ENCODE results near the gene PDS5A. TPM values are rescaled to one million over a fixed set of nuclear protein-coding genes. Genes with fewer than 3 reads are reported as not detected.

The PDS5A gene
- total and polyA plus RNA-seq, 2 of the 13 experiments (the other 11 are each of a cell fraction or from before 2014, with no cell fraction given): 31.8 to 57.0 TPM

DNA sequence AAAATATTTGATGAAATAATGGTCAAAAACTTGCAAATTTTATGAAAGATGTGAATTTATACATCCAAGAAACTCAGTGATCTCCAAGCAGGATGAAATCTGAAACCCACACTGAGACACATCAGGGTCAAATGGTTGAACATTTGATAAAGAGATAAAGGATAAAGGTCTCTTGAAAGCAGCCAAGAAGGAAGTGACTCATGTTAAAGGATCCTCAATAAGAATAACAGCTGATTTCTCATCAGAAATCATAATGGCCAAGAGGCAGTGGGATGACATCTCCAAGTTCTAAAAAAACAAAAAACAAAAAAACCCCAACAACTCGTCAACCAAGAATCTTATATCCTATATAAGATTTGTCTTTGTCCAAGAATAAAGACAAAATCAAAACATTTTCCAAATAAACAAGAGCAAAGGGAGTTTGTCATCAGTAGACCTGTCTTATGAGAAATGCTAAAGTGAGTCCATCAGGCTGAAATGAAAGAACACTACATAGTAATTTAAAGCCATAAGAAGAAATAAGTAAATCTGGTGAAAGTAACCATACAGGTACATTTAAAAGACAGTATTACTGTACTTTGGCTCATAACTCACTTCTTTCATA is 121.7 kb downstream of the PDS5A start:
- POLR2A ChIA-PET: no interaction called here
- no peak for FAIRE-seq

GRCh38 chr4:39852636-39853035 is 125.1 kb downstream of the PDS5A start:
- peaks cover 7 to 41% of the 10 kb centered on the region in 2 experiments; a peak in 4 of 5 replicates for H3K36me3 ChIP-seq (replicated peaks in 1 of 2; ENCODE audit: control insufficient read depth in 1 of 2, insufficient read depth in 2 of 2, low read length in 2 of 2)
- no peaks in the 10 kb centered on the region for H4K20me1 ChIP-seq (ENCODE audit: insufficient read depth, low read length)
- intact Hi-C loops (cut with micrococcal nuclease; ENCODE audit: unreplicated experiment): no loop called here
- H3K4me2 ChIP-seq (ENCODE audit: low read depth, low read length): no peak overlapping the region
- no peak overlapping the region for H2AFZ ChIP-seq (ENCODE audit: low read length)
- CTCF ChIA-PET (ENCODE audit: low intra/inter-chr PET ratio, low total read pairs): no interaction called here
- WGBS (ENCODE audit: low lambda C conversion rate): 98% methylated on average over 4 of the region's 4 CpGs
- no peak overlapping the region for H3K27ac ChIP-seq (ENCODE audit: extremely low read length, insufficient read depth, low read length)
- ATAC-seq: no peak
- no peak overlapping the region for H3K4me3 ChIP-seq (replicated peaks in 1 of 3; ENCODE audit: insufficient read depth in 1 of 3, low read depth in 2 of 3, low read length in 3 of 3)
- H3K79me2 ChIP-seq (ENCODE audit: insufficient read depth, low read length): no peaks in the 10 kb centered on the region
- TF ChIP-seq SRSF9 (IDR thresholded peaks at IDR 0.05; ENCODE audit: borderline replicate concordance, insufficient read depth, low read depth, low read length, poor library complexity, severe bottlenecking) (no peak), NFYB (CRISPR knock-in tag; IDR thresholded peaks at IDR 0.05) (no peak), REXO4 (CRISPR knock-in tag; IDR thresholded peaks at IDR 0.05; ENCODE audit: borderline replicate concordance) (no peak), ARNT2 (CRISPR knock-in tag; IDR thresholded peaks at IDR 0.05; ENCODE audit: low read depth) (no peak), ZSCAN25 (CRISPR knock-in tag; IDR thresholded peaks at IDR 0.05) (no peak), HIC2 (CRISPR knock-in tag; IDR thresholded peaks at IDR 0.05; ENCODE audit: low read depth) (no peak), HNRNPLL (IDR thresholded peaks at IDR 0.05; ENCODE audit: low read depth, low read length, poor library complexity, severe bottlenecking) (no peak)
- TF ChIP-seq, protein P1, sequence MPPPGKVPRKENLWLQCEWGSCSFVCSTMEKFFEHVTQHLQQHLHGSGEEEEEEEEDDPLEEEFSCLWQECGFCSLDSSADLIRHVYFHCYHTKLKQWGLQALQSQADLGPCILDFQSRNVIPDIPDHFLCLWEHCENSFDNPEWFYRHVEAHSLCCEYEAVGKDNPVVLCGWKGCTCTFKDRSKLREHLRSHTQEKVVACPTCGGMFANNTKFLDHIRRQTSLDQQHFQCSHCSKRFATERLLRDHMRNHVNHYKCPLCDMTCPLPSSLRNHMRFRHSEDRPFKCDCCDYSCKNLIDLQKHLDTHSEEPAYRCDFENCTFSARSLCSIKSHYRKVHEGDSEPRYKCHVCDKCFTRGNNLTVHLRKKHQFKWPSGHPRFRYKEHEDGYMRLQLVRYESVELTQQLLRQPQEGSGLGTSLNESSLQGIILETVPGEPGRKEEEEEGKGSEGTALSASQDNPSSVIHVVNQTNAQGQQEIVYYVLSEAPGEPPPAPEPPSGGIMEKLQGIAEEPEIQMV (CRISPR knock-in tag; IDR thresholded peaks at IDR 0.05; ENCODE audit: low read depth): no peak
- TF ChIP-seq, protein P2, sequence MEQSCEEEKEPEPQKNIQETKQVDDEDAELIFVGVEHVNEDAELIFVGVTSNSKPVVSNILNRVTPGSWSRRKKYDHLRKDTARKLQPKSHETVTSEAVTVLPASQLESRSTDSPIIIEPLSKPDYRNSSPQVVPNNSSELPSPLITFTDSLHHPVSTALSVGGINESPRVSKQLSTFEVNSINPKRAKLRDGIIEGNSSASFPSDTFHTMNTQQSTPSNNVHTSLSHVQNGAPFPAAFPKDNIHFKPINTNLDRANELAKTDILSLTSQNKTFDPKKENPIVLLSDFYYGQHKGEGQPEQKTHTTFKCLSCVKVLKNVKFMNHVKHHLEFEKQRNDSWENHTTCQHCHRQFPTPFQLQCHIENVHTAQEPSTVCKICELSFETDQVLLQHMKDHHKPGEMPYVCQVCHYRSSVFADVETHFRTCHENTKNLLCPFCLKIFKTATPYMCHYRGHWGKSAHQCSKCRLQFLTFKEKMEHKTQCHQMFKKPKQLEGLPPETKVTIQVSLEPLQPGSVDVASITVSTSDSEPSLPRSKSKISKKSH (CRISPR knock-in tag; IDR thresholded peaks at IDR 0.05; ENCODE audit: borderline replicate concordance): no peak
- H3K9me3 ChIP-seq (ENCODE audit: low read length): no peaks in the 10 kb centered on the region
- DNase-seq (ENCODE audit: low spot score): no peak
- H3K4me1 ChIP-seq (ENCODE audit: insufficient read depth, low read length): peaks cover under 1% of the 10 kb centered on the region; the same call in 1 of the 2 replicates
- no peaks in the 10 kb centered on the region for H3K27me3 ChIP-seq (ENCODE audit: control insufficient read depth in 1 of 2, insufficient read depth in 2 of 2, low read length in 2 of 2)
- in situ Hi-C loops (cut with HindIII; ENCODE audit: extremely low pct_ligation_motif_present, low pct_unique_long_range_greater_than_20kb): no loop called here
- POLR2A ChIA-PET: no interaction called here
- no peak for FAIRE-seq
- BruUV-seq (replicated peaks): no TSS peak
- H3K9ac ChIP-seq (ENCODE audit: insufficient read depth, low read depth, low read length): no peak overlapping the region

More for the DNA sequence above, 121.7 kb downstream of the PDS5A start:
- H3K79me2 ChIP-seq (ENCODE audit: insufficient read depth, low read length): no peaks in the 10 kb centered on the region
- ATAC-seq (no peak), DNase-seq (ENCODE audit: low spot score) (no peak)
- H4K20me1 ChIP-seq (ENCODE audit: insufficient read depth, low read length): no peaks in the 10 kb centered on the region
- in situ Hi-C loops (cut with HindIII; ENCODE audit: extremely low pct_ligation_motif_present, low pct_unique_long_range_greater_than_20kb): no loop called here
- H3K27me3 ChIP-seq (ENCODE audit: control insufficient read depth in 1 of 2, insufficient read depth in 2 of 2, low read length in 2 of 2): no peaks in the 10 kb centered on the region
- no peaks in the 10 kb centered on the region for H3K4me1 ChIP-seq (ENCODE audit: insufficient read depth, low read length)
- peaks cover 10 to 54% of the 10 kb centered on the region in 2 experiments; a peak in 4 of 5 replicates for H3K36me3 ChIP-seq (replicated peaks in 1 of 2; ENCODE audit: control insufficient read depth in 1 of 2, insufficient read depth in 2 of 2, low read length in 2 of 2)
- H3K27ac ChIP-seq (ENCODE audit: extremely low read length, insufficient read depth, low read length): no peak overlapping the region
- 98% methylated on average over 1 of the region's 1 CpG for WGBS (ENCODE audit: low lambda C conversion rate)
- TF ChIP-seq ZNF317 (CRISPR knock-in tag; IDR thresholded peaks at IDR 0.05): peak; percentile 98
- no peak for TF ChIP-seq HNRNPL (IDR thresholded peaks at IDR 0.05; ENCODE audit: low read depth, low read length)
- BruUV-seq (replicated peaks): no TSS peak
- CTCF ChIA-PET (ENCODE audit: low intra/inter-chr PET ratio, low total read pairs): no interaction called here
- H2AFZ ChIP-seq (ENCODE audit: low read length): no peak overlapping the region
- intact Hi-C loops (cut with micrococcal nuclease; ENCODE audit: unreplicated experiment): no loop called here
- H3K4me3 ChIP-seq (replicated peaks in 1 of 3; ENCODE audit: insufficient read depth in 1 of 3, low read depth in 2 of 3, low read length in 3 of 3): no peak overlapping the region
- no peak overlapping the region for H3K9ac ChIP-seq (ENCODE audit: insufficient read depth, low read depth, low read length)
- no peaks in the 10 kb centered on the region for H3K9me3 ChIP-seq (ENCODE audit: low read length)
- no peak overlapping the region for H3K4me2 ChIP-seq (ENCODE audit: low read depth, low read length)

Data from HepG2 (cell line).